ACHN (cell line): ENCODE results near the gene RASSF5.

Experiments
- DNase-seq: peaks from one replicate; pipeline ENCODE4 v3.0.0-alpha.2; 2015
- in situ Hi-C: cut with HindIII; loops from 2 replicates; pipeline ENCODE4 v1.10.0; 2017; ENCODE audit warnings: low sequenced_read_pairs, low pct_ligation_motif_present, low pct_unique_long_range_greater_than_20kb

The RASSF5 gene, protein sequence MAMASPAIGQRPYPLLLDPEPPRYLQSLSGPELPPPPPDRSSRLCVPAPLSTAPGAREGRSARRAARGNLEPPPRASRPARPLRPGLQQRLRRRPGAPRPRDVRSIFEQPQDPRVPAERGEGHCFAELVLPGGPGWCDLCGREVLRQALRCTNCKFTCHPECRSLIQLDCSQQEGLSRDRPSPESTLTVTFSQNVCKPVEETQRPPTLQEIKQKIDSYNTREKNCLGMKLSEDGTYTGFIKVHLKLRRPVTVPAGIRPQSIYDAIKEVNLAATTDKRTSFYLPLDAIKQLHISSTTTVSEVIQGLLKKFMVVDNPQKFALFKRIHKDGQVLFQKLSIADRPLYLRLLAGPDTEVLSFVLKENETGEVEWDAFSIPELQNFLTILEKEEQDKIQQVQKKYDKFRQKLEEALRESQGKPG

DNA sequence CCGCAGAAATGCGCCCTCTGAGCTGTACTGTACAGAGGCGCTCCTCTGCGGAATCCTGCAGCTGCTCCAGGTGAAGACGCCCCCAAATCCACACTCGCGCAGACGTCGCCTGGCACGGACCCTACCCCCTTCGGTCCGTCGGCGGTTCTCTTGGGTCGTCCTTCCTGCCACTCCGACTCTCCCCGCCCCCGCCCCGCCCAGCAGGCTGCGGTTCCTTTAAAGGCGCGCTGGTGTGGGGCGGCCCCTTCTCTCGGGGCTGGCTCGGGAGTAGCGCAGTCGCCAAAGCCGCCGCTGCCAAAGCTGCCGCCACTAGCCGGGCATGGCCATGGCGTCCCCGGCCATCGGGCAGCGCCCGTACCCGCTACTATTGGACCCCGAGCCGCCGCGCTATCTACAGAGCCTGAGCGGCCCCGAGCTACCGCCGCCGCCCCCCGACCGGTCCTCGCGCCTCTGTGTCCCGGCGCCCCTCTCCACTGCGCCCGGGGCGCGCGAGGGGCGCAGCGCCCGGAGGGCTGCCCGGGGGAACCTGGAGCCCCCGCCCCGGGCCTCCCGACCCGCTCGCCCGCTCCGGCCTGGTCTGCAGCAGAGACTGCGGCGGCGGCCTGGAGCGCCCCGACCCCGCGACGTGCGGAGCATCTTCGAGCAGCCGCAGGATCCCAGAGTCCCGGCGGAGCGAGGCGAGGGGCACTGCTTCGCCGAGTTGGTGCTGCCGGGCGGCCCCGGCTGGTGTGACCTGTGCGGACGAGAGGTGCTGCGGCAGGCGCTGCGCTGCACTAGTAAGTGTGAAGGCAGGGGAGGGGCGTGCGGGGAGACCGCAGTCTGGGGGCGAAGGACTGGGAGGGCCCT lies at the start of gene RASSF5:
Gene RASSF5 (plus strand): TSS at position 248 of the 846 bp plus-strand sequence. CDS start 72 bp downstream, at position 320.
- in situ Hi-C loops, result no loop called here
- peak; percentile 55 for DNase-seq

DNA sequence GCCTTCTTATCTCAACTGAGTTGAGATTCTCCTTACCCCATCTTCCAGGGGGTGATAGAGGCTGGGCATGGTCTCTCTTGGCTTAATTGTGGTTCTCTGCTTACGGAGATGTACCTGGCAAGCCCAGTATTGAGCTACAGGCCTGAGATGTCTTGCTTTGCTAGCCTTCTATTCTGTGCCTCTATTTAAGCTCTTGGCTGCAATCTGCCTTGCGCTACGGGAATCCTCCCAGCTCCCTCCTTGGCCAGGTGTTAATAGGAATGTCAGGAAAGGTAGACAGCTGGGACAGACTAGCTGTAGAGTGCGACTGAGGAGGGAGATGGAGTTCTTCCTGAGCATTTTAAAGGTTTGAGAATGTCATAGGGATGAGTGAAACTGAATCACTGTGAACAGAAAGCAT lies 47.6 kb upstream of the RASSF5 start:
- DNase-seq, result no peak
- in situ Hi-C loops, result no loop called here

DNA sequence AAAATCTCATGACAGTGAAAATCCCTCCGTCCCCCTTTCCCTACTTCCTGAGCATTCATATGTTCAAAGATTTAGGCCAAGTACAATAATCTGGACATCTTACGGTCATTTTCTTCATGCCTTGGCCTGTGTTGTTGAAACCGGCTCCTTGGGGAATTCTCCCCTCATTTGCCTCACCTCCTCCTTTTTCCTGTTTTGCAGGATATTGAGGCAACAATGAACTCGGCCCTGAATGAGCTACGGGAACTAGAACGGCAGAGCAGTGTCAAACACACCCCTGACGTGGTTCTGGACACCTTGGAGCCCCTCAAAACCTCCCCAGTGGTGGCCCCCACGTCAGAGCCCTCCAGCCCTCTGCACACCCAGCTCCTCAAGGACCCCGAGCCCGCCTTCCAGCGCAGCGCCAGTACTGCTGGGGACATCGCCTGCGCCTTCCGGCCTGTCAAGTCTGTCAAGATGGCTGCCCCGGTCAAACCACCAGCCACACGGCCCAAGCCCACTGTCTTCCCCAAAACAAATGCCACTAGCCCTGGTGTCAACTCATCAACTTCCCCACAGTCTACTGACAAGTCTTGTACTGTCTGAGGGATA lies 46.4 kb upstream of the RASSF5 start:
- in situ Hi-C loops, result no loop called here
- DNase-seq, result no peak

DNA sequence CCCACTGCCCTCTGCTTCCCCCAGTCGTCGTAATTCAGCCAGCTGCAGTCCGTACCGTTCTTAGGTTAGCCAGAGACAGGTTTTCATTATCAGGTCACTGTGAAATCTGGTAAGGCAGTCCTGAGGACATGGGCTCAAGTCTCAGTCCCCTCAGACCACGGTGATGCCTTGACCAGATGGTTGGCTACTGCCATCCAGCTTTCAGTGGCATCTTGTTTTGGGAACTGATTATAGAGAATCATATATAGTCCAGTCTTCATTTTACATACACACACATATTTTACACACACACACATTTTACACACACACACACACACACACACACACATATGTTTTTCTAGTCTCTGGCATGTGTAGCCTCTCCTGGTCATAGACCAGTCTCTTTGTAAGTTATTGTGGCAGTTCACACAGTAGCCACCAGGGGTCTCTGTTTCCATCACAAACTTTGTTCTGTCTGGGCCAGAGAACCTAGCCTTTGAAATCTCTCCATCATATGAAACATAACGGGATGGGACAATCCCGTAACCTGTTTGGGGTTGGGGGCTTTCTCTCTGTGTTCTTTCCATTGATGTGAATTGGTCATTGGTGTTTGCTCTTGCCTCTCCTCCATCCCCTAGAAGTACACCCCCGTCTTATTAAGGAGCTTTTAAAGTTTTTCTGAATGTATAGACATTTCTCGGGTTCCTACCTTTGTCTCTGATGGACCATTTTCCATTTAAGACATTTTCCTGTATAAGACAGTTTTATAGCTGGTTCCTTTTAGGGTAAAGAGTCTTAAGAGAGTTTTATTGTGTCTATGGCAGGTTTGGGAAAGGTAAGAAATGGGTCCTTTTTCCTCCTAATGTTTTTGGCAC lies 45.5 kb upstream of the RASSF5 start:
- peak; percentile 78 for DNase-seq
- in situ Hi-C loops, result no loop called here

DNA sequence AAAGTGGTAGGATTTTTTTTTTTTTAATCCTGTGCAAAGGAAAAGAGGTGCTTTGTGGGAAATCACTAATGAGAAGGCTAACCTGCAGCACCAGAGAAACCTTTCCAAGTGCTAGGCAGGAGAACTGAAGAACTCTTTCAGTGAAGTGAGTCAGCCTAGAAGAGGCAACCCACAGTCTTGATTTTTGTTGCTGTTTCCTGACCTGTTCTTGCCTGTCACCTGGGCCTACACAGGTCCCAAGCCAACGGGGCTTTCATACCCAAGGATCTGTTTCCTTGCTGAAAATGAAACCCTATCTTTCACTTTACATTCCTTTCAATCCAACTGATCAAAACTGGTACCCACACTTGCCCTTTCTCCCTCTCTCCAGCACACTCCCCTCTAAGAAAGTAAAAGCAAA lies 44.2 kb upstream of the RASSF5 start:
- no peak for DNase-seq

DNA sequence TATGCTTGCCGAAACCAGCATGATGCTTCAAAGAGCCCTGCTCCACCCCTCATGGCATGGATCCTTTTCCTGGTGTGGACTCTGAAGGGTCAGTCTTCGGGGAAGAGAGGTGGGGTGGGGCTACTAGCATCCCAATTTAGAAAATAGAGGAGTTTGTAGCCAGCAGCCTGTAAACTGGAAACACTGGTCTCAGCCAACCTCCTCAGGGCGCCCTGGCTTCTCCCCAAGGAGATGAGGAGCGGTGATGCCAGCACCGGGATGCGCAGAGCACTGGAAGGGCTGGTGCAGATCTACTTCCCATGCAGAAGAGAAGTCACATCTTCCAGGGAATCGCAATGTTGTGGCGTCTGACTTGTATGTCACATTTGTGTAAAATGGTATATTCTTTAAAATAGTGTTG lies 43.4 kb upstream of the RASSF5 start:
- in situ Hi-C loops, result no loop called here
- no peak for DNase-seq

More for the DNA sequence above, 44.2 kb upstream of the RASSF5 start:
- in situ Hi-C loops, result no loop called here

DNA sequence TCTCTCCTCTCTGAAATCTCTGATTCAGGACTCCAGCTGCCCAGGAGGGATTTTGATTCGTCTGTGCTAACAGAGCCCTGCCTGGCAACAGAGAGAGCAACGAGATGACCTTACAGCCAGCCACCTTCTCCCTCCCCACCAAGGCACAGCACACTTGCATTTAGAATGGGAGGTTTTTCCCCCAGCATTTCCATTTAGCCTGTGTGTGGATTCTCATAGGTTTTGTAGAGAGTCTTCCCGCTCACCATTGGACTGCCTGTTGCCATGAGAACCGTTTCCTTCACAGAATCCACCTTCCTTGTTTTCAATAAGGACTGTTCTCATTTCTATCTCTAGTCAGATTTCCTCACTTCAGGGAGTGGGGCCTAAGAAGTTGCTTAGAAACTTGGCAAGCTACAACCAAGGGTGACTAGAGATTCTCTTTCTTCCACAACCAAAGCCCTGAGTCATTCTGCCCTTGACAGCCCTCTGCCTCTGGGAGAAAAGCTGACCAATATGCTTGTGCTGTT lies 42.8 kb upstream of the RASSF5 start:
- peak; percentile 42 for DNase-seq
- in situ Hi-C loops, result no loop called here

DNA sequence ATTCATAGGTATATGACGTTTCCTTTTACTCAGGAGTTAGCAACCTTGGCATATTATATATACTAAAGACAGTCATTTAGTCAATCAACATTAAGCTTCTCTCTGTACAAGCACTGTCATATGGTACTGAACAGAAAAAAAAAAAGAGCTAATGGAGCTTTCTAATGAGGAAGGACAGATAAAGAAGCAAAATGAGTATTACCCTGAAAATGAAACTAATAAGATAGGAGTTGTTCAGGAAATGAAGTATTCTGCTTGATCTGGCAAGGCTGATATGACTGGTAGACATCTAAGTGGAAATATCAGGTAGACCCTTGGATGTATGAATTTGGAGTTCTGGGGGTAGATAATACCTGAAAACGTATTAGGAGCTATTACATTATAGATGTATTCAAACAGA lies 41.4 kb upstream of the RASSF5 start:
- in situ Hi-C loops, result no loop called here

DNA sequence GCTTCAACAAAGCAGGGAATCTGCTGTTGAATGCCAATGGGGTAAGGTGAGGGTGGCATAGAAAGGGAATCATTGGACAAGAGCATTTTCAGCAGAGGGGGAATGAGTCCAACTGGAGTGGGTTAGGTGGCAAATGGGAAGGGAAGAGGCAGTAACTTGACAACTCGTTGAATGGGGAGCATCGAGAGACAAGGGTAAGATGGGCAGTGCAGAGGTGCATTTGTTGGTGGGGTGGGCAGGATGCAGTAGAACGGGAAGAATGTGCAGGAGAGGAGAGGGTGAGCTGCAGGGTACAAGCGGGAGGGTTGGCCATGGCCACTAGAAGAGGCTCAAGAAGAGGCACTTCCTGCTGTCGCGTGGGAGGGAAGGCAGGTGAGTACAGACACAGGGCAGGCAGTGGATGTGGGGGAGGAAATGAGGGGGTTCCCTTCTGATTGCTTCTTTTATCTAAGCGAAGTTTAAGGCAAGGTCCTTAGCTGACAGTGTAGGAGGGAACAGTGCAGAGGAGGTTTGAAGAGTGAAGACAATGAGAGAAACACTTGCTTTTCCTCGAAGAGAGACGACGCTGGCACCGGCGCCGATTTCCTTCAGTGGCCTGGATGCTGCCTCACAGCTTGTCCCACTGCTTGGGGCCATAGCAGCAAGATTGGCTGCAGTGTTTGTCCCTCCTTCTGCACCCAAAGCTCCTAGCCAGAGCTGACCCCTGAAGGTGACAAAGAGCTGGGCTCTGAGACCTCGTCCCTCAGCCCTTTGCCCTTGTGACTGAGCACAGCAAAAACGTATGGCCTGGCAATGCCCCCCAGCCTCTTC lies 40.3 kb upstream of the RASSF5 start:
- no peak for DNase-seq
- in situ Hi-C loops, result no loop called here

More for the DNA sequence above, 41.4 kb upstream of the RASSF5 start:
- no peak for DNase-seq

DNA sequence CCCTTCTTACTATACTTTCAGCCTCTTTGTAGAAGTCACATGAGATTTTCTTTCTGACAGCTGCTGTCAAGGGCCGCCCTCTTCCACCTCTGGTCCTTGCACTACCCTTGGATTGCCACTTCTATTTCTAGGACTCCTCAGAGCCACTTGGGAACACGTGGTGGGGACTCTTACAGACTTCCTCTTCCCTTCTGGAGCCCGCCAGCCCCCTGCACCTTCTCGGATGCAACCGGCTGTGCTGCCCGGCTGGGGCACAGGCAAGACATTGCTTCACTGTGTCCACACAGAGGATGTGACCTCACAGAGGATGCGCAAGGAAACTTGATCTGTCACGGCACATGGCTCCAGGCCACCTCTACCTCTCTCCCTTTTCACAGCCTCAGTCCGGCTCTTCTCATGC lies 39.4 kb upstream of the RASSF5 start:
- in situ Hi-C loops, result no loop called here
- DNase-seq, result no peak

DNA sequence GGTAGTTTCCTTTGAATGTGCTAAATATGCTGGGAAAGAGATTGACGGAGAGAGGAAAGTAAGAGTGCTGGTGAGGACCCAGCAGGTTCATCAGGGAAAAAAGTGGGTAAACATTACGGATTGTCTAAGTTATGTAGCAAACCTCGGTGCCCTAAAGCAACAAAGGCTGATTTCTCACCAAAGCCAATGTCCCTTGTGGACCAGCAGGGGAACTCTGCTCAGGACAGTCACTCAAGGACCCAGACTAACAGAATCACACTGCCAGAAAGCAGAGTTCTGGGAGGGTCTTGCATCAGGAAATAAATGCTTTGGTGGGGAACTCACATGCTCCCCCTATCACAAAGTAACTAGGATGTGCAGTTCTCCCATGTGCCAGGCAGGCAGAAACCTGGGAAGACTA lies 38.8 kb upstream of the RASSF5 start:
- DNase-seq, result no peak
- in situ Hi-C loops, result no loop called here

DNA sequence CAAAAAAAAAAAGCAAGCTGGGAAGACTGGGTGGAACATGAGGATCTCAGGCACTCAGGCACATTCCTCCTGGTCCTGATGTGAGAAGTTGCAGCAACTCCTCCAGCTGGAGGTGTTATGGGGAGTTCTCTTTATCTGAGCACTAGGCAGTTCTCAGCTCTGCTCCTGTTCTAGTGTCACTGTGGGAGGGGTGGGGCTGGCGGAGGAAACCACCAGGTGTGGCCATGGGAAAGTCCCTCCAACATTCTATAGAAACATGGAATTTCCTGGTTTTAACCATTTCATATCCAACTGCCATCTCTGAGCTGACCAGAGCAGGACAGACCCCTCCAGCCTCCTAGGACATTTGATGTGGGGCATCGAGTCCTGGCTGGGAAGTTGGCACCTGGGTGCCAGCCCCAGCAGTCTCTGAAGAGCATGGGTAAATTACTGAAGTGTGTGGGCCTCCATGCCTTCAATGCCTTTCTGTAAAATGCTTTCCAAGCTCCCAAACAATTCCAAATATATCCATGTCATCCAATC lies 37.9 kb upstream of the RASSF5 start:
- no peak for DNase-seq
- in situ Hi-C loops, result no loop called here

DNA sequence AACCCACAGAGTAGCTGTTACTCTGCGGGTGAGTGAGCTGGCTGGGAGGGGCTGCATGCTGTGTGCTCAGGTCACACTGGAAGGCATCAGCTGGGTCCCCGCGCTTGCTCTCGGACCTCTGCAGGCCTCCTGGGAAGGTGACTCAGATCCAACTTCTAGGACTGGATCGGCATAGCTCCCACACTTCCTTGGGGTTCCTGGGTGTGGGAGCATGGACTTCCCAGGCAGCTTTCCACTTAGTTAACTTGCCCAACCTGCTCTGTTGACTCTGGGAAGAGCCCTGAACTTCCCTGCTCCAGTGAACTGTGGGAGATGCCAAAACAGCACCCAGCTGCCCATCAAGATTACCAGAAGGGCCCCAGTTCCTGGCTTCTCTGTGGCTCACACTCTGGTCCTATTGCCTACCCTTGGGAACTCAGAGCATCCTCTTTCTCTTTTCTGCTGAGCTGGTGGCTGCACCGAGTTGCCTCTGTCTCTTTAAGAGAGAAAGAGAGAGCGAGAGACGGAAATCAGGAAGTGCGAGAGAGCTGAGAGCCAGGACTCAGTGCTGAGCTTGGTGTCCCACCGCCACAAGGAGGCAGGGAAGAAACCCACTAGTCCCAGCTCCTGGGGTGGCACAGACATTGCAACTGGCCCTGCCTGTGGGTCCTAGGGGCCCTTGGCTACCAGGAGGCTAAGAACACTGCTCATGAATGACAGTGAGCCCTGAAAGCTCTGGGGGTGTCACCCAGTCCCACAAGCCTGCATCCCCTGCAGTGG lies 37.2 kb upstream of the RASSF5 start, which contains the start of gene IKBKE:
Gene IKBKE (plus strand): TSS at position 544 of the 759 bp plus-strand sequence. CDS start 2,752 bp downstream, outside the sequence.
- peak; percentile 85 for DNase-seq
- in situ Hi-C loops, result no loop called here

DNA sequence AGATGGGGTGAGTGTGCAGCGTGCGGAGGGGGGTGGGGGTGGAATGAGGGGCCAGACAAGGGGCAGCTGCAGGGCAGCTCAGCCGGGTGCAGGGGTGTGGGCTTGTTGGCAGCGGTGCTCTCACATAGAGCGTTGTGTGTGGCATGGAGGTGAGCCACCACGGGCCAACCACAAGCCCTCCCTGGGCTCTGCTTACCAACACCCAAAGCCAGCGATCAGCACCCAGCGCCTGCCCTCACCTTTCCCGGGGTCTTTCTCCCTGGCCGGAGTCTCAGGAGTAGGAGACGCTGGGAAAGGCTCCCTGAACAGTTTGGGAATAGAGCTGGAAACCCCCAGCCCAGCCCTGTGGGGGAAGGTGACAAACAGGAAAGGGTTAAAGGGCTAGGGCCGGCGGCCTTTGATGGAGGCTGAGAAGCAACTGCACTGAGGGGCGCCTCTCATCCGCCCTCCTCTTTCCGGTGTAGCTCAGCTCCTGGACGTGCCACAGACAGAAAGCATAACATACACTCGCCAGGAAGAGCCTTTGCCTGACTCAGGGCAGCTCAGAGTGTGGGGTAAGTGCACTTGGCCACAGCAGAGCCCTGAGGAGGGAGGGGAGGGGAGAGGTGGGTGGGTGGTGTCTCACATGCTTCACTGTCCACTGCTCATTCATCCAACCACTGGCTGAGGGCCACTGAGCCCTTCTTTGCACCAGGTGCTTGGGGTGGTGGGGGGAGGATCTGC lies 36.5 kb upstream of the RASSF5 start:
- peak; percentile 88 for DNase-seq

DNA sequence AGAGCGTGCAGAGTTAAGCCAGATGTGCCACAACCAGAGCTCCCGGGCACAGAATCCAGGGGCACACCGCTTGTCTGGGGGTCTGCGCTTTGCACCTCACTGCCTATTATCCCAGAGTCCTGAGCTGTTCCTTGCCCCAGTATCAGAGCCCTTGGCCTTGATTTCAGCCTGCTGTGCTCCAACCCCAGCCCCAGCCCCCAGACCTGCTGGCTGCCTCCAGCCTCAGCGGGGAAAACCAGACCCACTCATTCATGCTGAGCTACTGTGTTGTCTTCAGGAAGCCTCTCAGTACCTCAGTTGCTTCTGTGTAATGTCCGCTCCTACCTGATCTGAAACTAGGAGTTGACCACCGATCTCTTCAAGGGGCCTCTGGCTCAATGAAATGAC lies 35.9 kb upstream of the RASSF5 start:
- in situ Hi-C loops, result no loop called here
- DNase-seq, result no peak

More for the DNA sequence above, 36.5 kb upstream of the RASSF5 start:
- in situ Hi-C loops, result no loop called here

DNA sequence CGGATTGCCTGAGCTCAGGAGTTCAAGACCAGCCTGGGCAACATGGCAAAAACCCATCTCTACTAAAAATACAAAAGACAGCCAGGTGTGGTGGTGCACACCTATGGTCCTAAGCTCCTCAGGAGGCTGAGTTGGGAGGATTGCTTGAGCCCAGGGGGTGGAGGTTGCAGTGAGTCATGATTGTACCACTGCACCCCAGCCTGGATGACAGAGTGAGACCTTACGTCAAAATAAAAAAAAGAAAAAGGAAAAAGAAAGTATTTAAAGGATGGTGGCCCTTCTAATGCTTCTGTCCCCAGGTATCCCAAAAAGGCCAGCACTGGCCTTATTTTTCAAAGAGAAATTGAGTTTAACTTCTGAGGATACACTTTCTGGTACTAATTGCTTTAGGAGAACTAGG lies 35.3 kb upstream of the RASSF5 start:
- no peak for DNase-seq
- in situ Hi-C loops, result no loop called here
